GM21723 (cell line): Measurements from ENCODE around the gene UBR3.
A peak's percentile ranks its signal among the peaks of the same experiment; 100 is the strongest.

ENCODE experiments used
- ATAC-seq: cut with Tn5 transposase; IDR thresholded peaks from one replicate; pipeline ENCODE4 v1.9.1; 2021; ENCODE audit warnings: mild to moderate bottlenecking, moderate library complexity; ENCODE audit not compliant: unreplicated experiment

UBR3 gene

DNA sequence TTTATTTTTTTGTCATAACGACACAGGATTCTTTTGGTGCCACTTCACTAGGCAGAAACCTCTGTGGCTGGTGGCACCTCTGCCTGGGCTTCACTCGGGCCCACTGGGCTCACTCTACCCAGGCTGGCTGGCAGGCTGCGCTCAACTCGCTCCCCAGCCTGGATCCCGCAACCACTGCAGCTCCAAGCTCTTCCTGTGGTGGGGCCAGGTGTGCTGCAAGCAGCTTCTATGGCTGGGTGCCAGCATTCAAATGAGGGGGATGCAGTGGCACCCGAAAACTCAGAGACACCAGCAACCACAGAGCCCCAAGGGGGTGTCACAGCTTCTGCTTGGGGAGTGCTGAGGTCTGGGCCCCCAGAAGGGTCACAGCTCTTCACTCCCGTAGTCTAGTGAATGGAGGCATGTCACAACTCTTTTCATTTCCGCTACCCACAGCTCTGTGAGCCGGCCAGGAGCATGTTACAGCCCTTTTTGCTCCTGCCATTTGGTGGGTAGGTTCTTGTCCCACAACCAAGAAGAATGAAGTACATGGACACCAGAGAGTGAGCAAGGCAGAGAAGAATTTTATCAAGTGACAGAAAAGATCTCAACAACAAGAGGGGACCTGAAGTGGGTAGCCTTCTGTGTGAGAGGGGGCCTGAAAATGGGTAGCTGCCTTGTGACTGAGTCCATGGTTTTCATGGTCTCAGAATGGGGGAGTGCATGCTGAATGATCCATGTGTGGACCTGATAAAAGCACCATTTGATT lies 170.1 kb downstream of the UBR3 start:
- ATAC-seq = no peak

DNA sequence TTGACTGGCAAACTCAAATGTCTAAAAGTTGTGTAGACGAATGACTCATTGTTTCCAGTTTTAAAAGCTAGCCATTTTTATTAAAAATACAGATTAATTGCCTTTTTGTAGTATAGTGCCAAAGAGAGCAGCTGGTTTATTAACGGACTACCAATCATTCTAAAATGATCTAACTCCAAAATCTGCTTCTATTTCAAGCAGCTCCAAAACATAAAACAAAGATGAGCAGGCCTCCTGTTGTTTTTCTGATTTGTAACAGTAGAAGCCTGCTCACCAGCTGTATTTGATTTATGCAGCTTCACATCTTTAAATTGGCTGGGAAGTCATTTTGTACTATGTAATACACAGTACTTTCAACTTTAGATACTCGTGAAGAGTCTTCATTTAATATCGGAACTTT lies 171.8 kb downstream of the UBR3 start:
- no peak for ATAC-seq

DNA sequence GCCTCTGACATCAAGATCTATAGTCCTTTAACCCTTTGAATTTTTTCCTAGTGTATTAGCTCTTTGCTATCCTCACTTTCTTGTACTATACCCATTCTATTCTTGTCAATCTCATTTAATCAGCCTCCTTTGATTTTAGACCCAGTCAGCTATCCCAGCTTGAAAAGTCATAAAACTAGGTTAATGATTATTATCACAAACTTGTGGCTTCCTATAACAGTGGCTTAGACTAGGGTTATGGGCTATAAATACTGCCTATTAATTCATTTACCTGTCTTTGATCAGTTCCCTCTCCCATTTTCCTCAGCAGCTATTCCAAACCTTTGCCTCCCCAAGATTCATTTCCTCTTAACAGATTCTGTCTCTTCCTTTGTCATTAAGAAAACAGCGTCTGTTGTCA lies 174.8 kb downstream of the UBR3 start:
- ATAC-seq = no peak

DNA sequence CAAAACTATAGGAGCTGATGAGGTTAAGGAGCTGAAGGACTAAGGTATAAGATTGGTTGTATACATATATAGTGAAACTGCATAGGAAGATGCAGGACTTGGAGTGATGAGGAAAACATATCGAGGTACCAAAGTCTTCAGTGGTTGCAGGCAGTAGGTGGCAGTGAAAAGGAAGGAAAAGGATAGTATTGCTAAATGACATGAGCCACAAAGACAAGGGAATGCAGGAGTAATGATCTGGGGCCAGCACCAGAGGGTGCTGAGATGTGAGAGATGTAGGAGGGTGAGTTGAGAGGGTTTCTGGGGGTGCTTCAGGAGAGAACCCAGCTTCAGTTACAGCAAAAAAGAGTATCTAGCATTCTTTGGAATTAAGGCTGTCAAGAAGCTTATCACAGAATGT lies 178.4 kb downstream of the UBR3 start:
- ATAC-seq = no peak

DNA sequence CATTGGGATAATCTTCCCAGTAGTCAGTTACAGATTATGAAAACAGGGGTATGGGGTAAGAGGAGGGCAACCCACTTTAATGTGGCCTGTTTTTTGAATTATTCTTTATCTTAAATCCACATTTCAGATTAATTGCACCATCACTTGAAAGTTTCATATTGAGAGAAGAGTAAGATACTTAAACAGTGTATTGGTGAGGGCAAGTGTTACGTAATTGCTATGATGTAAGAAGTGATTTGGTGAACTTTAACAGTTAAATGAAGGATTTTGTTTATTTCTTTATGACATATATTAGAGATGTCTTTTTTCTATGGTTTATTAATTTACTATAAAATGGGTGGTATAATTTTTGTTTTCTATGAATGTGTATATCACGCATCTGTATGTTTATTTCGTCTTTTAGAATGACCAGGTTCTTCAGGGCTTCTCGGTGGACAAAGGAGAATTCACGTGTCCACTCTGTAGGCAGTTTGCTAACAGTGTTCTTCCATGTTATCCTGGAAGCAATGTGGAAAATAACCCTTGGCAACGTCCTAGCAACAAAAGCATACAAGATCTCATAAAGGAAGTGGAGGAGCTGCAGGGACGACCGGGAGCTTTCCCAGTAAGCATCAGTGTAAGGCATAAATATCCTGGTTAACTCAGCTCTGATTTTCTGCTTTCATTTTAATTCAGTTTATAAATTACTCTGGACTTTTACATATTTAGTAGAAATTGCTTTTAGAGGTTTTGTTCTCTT lies 179.5 kb downstream of the UBR3 start:
- no peak for ATAC-seq

DNA sequence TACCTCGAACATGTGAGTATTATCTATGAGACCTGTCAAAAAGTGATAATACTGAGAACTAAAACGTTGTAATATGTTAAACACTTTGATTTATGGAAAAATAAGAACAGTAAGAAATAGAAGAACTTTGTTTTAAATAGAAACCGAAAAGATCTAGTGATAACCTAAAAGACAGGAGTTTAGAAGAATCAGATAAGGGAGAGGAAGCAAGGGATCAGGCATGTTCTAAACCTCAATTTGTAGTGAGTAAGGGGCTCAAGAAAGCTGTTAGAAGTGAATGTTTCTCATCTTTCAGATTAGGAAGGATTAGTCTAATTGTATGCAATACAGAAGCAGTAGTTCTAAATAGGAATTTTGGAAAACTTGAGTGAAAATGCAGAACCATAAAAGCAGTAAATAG lies 182.0 kb downstream of the UBR3 start:
- no peak for ATAC-seq

DNA sequence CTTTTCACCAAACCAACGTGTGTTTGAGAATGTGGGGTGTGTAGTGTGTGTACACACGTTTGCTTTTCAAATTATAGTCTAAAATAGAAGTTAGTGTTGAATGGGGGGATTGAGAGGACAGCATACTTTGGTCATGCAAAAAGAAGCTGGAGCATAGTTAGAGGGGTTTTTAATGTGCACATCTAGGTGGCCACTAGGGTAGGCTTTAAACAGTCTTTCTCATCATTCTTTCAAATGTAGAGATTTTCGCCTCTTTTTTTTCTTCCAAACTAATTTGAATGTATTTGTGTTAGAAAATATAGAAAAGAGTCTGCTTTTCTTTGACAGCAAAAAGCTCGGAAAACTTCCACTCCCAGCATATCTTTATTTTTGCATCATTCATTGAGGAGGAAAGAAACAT lies 185.5 kb downstream of the UBR3 start:
- ATAC-seq = no peak

DNA sequence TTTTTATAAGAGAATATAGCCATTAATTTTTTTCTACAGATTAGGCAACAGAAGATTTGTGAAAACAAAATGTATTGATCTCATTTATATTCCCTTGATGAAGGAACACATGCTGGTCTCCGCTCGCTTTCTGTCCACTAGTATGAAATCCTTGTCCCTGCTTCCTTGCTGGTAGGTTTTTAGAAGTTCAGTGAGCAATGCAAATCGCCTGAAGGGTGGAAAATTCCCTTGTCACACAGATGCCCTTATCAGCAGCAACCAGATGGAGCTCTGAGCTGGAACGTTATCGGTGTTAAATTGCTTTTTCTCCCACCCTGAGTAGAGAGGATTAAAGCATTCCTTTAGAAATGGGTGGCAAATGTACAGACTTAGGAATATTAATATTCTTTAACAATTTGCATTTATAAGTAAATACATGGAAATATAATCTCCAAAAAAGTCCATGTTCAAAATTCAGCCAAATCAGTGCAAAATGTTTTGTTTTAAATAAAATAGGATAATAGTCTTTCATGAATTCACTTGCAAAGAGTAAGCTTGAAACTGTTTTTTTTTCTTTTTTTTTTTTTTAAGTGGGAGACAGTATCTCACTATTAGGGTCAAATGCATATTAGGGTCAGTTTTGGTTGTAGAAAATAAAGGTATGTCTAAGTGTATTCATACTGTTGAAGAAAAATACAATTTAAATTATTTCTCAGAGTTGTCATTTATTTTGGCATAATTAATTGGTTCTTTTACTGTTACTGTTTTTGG lies 186.7 kb downstream of the UBR3 start:
- no peak for ATAC-seq

DNA sequence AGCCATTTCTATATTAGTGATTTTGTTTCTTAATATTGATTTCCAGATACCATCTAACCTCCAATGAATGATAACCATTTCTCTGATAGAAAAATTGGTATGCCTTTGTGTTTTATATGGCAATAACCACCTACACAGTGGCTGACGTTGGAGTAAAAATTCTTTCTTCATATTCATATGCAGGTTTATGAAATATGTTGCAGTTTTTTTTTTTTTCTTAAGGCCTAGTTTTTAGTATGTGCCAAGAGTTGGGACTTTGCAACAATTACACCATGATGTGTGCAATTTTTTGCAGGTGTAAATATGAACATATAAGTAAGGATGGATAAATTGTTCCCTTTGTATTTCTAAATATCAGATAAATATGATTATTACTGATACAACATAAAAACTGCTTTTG lies 187.5 kb downstream of the UBR3 start:
- no peak for ATAC-seq

DNA sequence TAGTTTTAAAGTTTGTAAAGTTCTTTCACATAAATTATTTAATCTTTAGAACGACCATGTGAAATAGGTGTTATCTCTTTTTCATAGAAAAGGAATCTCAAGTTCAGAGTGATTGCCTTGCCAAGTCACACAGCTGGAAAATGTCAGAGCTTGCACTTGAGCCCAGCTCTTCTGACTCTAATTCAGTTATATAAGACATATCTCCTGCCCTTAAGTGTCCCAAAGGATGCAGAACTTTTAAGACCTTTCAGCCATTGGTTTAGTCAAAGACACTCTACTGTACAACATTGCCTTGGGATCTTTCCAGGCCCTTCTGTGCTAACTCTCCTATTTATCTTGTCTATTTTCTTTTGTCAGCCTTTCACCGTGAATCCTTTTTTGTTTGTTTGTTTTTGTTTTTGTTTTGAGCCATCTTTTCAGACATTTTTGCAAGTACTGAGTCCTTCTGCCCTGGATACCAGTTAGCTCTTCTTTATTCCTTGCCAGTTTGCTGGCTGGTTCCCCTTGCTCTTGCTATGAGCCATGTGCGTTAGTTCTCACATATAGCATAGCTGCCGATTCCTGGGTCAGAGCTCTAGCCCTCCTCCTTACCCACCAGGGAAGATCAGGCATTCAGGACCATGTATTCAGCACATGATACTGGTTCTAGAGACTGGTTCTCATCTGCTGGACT lies 190.7 kb downstream of the UBR3 start:
- no peak for ATAC-seq

DNA sequence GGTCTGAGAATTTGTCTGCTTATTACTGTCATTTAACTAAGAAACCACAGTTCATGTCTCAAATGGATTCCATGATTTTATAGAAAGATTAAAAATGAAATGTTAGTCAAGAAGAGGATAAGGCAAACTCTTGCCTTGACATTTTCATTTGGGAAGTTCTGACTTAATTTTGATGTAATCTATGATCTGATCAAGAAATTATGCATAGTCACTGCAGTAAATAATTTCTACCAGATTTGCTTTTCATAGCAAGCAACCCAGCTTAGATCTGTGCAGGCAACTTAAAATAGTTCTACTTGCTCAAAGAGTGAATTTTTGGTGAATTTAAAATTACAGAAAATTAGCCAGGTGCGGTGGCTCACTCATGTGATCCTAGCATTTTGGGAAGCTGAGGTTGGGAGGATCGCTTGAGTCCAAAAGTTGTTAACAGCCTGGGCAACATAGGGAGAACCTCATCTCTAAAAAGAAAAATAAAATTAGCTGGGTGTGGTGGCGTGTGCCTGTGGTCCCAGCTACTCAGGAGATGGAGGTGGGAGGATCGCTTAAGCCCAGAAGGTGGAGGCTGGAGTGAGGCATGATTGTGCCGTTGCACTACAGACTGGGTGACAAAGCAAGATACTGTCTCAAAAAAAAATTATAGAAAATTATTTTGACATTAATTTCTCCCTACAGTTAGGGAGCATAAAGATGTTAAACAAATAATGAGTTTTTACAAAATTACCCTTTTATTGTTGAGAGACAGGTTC lies 192.0 kb downstream of the UBR3 start:
- no peak for ATAC-seq

DNA sequence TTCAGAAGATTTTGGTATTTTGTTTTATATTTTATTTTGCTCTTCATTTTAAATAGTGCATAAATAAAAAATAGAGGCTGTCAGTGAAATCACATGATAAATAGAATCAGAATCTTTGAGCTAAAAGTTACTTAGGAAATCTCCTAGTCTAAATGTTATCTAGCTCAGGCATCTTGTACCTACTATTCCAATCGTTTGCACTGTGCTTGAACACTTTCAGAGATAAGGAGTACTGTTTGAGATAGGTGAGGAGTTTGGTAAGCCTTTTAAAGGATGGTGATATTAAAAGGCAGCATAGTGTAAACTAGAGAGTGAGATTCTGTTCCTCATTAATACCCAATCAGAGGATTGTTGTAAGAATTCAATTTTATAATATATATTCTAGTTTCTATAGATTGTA lies 193.5 kb downstream of the UBR3 start:
- no peak for ATAC-seq

DNA sequence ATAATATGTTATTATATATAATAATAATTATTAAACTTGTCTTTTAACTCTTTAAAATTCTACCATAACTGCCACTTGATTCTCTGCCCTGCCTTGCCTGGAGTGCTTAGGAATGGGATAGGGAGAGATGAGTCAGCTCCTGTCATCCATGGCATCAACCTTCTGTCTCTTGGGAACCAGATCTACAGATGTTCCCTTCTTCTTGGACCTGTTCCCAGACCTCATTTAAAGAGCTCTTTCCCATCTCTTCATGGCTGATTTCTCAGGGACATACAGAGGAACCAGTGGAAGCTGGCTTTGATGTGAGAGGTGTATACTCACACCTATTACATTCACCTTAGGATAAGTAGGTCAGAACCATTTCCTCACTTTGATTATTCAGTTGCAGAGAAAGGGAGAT lies 195.4 kb downstream of the UBR3 start:
- no peak for ATAC-seq

DNA sequence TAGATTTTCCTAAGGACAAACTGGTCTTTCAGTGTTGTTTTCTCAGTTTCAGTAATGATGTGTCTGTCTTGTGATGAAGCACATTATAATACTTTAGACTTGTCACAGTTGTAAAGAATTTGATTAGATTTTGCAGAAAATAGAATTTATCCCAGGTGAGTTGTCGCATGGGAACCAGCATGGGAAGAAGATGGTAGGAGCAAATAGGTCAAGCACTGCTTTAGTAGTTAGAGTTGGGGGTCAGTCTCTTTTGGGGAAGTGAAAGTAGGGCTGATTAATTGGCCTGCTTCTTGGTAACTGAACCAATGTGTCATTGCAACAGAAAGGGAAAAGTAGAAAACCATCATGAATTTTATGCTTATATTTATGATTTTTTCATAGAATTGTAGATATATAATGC lies 197.5 kb downstream of the UBR3 start:
- peak; percentile 64 for ATAC-seq

DNA sequence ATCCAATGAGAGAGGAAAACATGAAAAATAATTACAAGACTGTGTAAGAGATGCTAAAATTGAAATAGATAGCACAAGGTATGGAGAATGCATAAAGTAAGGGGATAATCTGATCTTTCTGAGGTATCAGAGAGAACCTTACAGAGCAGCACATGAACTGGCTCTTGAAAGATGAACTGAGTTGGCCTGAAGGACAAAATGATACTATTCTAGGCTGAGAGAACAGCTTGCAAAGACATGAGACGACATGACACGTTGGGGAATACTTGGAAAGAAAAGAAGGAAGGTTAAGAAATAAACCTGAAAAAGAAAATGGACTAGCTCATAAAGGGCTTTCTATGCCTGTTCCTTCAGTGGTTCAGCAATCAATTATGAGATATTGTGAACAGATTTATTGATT lies 198.0 kb downstream of the UBR3 start:
- no peak for ATAC-seq

DNA sequence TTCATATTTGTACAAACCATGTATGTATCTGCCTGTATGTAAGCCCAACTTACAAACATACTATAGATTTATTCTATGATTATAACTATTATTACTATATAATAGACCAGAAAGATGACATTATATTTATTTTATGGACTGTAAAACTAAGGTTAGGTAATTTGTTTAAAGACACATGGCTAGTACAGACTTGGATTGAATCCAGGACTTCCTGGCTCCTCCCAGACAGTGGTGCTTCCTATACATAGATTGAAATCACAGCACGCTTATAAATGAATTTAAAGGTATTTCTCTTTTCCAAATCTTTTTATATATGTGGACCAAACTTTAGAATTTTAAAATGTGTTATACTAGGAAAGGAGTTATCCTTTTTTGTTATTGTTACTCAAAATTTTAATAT lies 199.1 kb downstream of the UBR3 start:
- no peak for ATAC-seq

DNA sequence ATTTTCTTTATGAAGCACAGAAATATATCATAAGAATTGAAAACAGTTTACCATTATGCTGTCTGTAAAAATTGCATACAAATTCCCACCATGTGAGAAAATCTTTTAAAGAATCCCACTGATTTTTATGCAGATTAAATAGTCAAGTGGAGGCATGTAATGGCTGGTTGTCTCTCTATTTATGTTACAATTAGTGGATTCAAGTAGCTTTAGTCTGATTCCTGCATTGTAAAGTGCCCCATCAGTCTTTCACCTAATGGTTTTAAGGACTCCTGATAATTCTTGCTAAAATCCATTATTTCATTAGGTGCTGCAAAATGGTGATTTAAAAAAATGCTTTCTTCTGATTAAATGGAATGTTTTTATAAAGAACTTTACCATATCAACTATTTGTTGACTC lies 202.3 kb downstream of the UBR3 start:
- no peak for ATAC-seq

DNA sequence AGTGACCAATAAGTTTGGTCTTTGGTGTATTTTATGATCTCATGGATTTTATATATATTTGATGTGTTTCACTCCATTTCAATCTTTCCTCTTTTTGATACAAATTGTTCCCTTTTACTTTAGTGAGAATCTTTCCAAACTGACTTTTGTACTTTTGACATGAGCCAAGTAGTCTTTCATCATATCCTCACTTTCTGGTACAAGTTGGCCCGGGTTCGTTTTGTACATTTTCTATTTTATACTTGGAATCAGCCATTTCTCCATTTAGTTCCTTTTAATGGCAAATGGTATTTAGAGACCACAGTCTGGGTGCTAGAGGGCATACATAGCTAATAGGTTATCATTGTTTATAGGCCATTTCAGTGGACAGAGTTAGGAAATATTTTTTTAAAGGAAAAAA lies 202.8 kb downstream of the UBR3 start:
- no peak for ATAC-seq

DNA sequence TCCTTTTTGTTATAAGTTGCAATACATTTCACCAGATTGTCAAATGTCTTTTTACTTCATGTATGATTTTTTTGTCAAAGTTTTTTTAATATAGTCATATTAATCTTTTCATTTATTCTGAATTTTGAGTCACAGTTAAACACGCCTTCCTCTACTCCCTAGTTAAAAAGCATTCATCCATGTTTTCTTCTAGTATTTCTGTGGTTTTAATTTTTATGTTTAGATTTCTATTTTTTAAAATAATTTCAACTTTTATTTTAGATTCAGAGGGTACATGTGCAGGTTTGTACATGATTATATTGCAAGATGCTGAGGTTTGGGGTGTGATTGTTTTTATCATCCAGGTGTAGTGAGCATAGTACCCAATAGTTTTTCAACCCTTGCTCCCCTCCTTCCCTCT lies 204.0 kb downstream of the UBR3 start:
- ATAC-seq = no peak

DNA sequence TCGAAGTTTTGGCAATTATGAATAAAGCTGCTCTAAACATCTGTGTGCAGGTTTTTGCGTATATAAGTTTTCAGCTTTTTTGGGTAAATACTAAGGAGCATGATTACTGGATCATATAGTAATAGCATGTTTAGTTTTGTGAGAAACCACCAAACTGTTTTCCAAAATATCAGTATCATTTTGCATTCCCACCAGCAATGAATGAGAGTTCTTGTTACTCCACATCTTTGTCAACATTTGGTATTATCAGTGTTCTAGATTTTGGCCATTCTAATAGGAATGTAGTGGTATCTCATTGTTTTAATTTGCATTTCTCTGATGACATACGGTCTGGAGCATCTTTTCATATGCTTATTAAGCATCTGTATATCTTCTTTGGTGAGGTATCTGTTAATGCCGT lies 207.3 kb downstream of the UBR3 start:
- no peak for ATAC-seq

DNA sequence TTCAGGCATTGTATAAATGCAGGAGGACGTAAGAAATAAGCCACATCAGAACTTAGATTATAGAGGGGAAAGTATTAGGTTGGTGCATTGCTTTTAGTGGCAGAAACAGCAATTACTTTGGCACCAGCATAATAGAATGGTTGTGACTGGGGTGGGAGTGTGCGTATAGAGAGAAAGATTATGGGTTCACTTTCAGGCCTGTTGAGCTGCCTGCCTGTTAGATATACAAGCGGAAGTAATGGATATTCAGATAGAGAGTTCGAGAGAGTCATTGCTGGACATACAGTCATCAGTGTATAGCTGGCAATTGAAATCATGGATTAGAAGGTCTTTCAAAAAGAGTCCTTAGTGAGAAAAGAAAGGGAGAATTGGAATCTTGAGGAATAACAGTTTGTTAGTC lies 211.5 kb downstream of the UBR3 start:
- ATAC-seq = no peak
